AG20443 (cell line): ENCODE measurements around the gene QPCT.
A peak's percentile ranks its signal among the peaks of the same experiment; 100 is the strongest.
"Not testable (repeated sequence)": the region's sequence is repeated elsewhere in the genome, so short reads cannot be mapped to it uniquely, and the experiment has no call there.

ENCODE experiments used
- DNase-seq: peaks from one replicate; pipeline ENCODE4 v3.0.0; 2012; ENCODE audit warnings: low spot score, mixed read lengths

The QPCT gene

GRCh38 chr2:37391711-37392110, 47.3 kb downstream of the QPCT start:
- DNase-seq, result no peak

- DNase-seq, result no peak
Observed at GRCh38 chr2:37392428-37392827, 48.0 kb downstream of the QPCT start.

DNA sequence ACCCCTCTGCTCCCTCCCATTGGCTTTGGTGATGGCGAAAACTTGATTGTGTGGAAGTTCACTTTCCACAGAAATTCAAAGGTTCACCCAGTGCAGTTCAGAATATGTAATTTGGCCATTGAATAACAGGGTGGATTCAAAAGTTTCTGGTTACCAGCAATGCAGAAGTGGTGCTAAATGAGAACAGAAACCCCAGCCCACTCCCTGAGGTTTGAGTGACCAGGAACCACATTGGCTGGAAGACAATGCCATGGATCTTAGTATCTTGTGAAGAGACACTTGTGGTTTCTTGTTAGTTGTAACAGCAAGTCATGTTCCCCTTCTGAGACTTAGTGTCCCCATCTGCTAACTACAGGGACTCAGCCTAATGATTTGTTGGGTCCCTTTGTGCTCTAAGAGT, 49.8 kb downstream of the QPCT start:
- no peak for DNase-seq

GRCh38 chr2:37394796-37395555, 50.5 kb downstream of the QPCT start:
- DNase-seq, result no peak

GRCh38 chr2:37396890-37397565, 52.6 kb downstream of the QPCT start:
- no peak for DNase-seq

DNA sequence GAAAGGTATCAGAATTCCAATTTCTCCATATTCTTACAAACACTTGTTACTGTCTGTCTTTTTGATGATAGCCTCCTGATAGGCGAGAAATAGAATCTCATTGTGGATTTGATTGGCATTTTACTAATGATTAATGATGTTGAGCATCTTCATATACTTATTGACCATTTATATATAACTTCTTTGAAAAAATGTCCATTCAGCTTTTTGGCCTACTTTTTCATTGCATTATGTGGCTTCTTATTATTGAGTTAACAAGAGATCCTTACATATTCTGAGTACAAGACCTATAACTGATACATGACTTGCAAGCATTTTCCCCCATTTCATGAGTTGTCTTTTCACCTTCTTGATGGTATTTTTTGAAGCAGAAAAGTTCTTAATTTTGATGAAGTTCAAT, 54.6 kb downstream of the QPCT start:
- DNase-seq, result no peak

DNA sequence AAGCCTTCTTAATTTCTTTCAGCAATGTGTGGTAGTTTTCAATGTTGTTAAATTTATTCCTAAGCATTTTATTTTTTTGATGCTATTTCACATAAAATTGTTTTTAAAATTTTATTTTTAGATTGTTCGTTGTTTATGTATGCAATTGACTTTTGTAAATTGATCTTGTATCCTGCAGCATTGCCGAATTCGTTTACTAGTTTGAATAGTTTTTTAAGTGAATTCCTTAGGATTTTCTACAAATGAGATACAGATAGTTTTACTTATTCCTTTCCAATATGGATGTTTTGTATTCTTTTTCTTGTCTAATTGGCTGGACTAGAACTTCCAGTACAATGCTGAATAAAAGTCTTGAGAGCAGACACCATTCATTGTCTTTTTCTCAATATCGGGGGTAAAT, 55.6 kb downstream of the QPCT start:
- DNase-seq, result no peak

DNA sequence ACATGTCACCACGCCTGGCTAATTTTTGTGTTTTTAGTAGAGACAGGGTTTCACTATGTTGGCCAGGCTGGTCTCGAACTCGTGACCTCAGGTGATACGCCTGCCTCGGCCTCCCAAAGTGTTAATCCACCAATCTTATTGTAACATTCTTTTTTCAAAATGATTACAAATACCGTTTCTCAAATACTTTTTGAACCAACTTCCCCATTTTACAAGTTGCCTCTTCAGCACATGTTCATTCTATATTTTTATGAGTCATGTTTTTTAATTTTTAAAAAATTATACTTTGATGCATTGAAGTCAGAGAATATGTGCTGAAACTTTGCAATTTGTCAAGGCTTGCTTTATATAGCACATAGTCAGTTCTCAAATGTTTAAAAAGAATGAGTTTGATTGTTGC, 58.2 kb downstream of the QPCT start:
- no peak for DNase-seq

GRCh38 chr2:37405781-37406180, 61.4 kb downstream of the QPCT start:
- no peak for DNase-seq

DNA sequence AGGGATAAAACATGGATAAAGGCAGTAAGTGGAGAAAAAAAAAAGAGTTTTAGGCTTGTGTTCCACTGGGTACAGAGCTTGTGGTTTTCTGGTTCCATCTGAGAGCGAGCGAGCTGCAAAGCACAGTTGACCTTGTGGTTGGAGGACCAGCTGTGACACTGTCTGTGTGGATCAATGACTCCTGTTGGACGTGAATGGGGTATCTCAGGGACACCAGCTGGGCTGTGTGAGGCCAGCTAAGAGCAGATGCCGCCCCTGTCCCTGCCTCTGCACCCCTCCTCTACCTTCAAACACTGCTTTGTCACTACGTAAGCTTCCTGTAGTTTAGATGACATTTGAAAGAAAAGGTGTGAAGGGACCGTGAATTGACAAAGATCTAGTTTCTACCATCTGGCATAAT, 67.8 kb downstream of the QPCT start:
- no peak for DNase-seq

DNA sequence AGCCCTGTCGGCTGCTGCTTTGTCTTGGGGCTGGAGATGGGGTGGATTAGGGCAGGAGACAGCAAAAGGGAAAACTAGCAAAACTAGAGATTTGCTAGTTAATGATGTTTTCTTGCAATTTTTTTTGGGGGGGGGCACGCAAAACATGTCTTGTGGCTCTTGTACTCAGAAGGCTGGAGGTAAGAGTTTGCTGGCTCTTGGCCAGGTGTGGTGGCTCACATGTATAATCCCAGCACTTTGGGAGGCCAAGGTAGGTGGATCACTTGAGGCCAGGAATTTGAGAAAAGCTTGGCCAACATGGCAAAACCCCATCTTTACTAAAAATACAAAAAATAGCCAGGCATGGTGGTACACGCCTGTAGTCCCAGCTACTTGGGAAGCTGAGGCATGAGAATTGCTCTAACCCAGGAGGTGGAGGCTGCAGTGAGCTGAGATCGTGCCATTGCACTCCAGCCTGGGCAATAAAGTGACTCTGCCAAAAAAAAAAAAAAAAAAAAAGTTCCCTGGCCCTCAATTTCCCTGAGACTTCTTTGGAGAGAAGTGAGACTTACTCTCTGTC, 69.6 kb downstream of the QPCT start:
- not testable (repeated sequence) for DNase-seq

- peak; percentile 72 for DNase-seq
Observed at GRCh38 chr2:37414470-37414949, 70.1 kb downstream of the QPCT start.

DNA sequence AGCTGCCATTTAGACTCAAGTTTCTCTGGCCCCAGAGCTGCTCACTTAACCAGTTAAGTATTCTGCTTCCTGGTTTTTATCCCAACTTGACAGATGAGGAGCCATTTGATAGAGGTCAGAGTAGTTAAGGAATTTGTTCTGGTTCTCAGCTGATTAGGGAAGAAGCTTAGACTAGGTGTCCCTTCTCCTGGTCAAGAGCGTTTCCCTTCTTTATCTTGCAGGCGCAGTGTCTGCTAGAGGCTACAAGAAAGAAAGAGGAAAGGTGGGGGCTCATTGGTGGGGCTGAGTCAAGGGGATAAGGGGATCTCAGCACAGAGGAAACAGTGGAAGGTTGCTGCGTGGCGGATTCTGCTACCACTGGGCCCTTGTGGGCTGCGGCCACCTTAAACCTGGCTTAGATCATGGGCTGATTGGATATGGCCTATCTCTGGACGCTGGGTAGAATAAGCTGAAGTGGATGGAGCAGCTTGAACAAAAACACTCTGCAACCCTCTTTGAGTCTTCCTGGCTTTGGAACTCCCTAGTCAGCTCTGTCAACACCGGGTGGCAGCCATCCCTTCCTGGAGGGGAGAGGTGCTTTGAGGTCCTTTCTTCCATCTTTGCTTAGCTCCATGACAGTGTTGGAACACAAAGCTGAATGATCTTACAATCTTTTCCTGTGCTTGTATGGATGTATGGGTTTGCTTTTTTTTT, 70.8 kb downstream of the QPCT start:
- no peak for DNase-seq

DNA sequence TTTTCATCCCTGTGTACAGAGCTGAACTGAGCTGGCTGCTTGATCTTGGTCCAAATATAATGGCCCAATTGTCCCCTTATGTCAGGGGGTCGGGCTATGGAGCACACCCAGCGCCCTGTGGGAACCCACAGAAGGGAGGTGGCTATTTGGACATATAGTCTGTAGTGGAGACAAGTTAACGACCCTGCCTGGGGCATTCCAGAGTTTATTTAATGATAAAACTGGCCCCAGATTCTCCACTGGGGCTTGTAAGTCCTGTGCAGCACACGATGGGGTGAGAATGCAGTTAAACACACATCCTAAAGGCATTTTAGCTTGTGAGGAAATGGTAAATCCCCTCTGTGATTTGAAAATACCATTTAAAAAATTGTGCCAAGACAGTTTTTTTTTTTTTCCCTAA, 72.9 kb downstream of the QPCT start:
- DNase-seq, result peak; percentile 65

DNA sequence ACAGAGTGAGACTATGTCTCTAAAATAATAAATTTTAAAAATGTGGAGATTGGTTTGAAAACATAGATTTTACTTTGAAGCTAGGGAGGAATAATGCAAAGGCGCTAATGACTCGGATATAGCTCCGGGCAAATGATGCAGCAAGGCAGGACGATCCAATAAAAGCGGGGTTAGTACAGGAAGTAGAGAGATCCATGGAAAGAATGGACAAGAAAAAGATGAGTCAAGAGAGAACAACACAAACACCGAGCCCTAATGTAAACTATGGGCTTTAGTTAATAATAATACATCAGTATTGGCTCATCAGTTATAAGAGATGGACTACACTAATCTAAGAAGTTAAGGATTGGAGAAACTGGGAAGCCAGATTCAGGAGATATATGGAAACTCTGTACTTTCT, 74.5 kb downstream of the QPCT start:
- no peak for DNase-seq

GRCh38 chr2:37421686-37422085, 77.3 kb downstream of the QPCT start:
- DNase-seq, result peak; percentile 45

DNA sequence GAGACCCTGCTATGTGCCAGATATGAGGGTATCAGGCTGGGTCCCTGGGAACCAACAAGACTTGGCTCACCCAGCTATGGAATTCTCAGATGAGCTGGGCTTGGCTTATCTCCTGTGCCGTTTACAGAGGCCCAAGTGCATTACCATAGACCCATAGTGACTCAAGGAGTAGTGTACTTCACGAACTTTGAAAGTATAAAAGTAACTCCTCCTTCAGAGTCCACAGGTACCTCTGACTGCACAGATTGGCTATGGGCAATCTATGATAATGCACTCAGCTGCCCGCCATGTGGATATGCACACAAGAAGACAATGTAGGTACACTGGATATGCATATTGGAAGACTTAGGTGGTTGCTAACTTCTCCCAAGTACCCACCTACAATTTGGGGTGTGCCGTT, 78.4 kb downstream of the QPCT start:
- no peak for DNase-seq
